ENCODE measurements around the gene SNRNP48. TPM values are rescaled to one million over a fixed set of nuclear protein-coding genes. Genes with fewer than 3 reads are reported as not detected.

The SNRNP48 gene
- total and polyA plus RNA-seq, 2 donors (not counting 3 experiments of a cell fraction or from before 2014, with no cell fraction given) = 4.2 to 13.2 TPM

DNA sequence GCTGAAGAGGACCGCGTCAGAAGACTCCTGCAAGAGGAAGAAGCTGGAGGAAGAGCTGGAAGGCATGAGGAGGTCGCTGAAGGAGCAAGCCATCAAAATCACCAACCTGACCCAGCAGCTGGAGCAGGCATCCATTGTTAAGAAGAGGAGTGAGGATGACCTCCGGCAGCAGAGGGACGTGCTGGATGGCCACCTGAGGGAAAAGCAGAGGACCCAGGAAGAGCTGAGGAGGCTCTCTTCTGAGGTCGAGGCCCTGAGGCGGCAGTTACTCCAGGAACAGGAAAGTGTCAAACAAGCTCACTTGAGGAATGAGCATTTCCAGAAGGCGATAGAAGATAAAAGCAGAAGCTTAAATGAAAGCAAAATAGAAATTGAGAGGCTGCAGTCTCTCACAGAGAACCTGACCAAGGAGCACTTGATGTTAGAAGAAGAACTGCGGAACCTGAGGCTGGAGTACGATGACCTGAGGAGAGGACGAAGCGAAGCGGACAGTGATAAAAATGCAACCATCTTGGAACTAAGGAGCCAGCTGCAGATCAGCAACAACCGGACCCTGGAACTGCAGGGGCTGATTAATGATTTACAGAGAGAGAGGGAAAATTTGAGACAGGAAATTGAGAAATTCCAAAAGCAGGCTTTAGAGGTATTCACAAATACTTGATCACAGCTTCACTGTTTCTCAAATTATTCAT, 8.9 kb upstream of the SNRNP48 start:
- TF ChIP-seq, protein P1, sequence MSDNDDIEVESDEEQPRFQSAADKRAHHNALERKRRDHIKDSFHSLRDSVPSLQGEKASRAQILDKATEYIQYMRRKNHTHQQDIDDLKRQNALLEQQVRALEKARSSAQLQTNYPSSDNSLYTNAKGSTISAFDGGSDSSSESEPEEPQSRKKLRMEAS (IDR thresholded peaks at IDR 0.05; ENCODE audit: insufficient read depth, insufficient read length) = no peak
- TF ChIP-seq JUN (IDR thresholded peaks at IDR 0.05; ENCODE audit: borderline replicate concordance, insufficient read depth, insufficient read length, low read depth) = no peak
- no peak for TF ChIP-seq POLR2AphosphoS5 (IDR thresholded peaks at IDR 0.05; ENCODE audit: insufficient read depth, low read depth, low read length)
- TF ChIP-seq FOS (IDR thresholded peaks at IDR 0.05; ENCODE audit: borderline replicate concordance, insufficient read depth, low read length) = no peak
- no peak for TF ChIP-seq EZH2 (IDR thresholded peaks at IDR 0.05; ENCODE audit: borderline replicate concordance, low read depth, low read length, severe bottlenecking)
- no peak for TF ChIP-seq GATA2 (IDR thresholded peaks at IDR 0.05; ENCODE audit: insufficient read depth, insufficient read length, low read depth, low read length)
- TF ChIP-seq CTCF (IDR thresholded peaks at IDR 0.05; ENCODE audit: extremely low read depth in 1 of 2, insufficient read depth in 1 of 2, low read depth in 1 of 2, low read length in 2 of 2) = no peak
- TF ChIP-seq MYC (IDR thresholded peaks at IDR 0.05; ENCODE audit: low read depth, low read length) = no peak
- TF ChIP-seq POLR2A (IDR thresholded peaks at IDR 0.05; ENCODE audit: low read depth, low read length) = no peak
- no TSS peak for BruUV-seq (replicated peaks)
- intact Hi-C loops (cut with micrococcal nuclease) = no loop called here
- Histone ChIP-seq H3K9me3 (replicated peaks; ENCODE audit: control insufficient read depth, insufficient read depth, low read length) (no peaks in the 10 kb centered on the region), H3K4me3 (replicated peaks in 1 of 3; ENCODE audit: insufficient read depth in 1 of 3, low read depth in 1 of 3, low read length in 3 of 3) (no peak overlapping the region), H3K27me3 (ENCODE audit: control insufficient read depth in 2 of 2, insufficient read depth in 2 of 2, low read length in 2 of 2) (peaks cover 15 to 20% of the 10 kb centered on the region in 2 experiments), H3K36me3 (ENCODE audit: control insufficient read depth in 2 of 2, extremely low read depth in 1 of 2, insufficient read depth in 2 of 2, low read length in 2 of 2) (no peaks in the 10 kb centered on the region), H3K79me2 (ENCODE audit: control insufficient read depth, insufficient read depth, low read length) (no peaks in the 10 kb centered on the region), H3K4me2 (ENCODE audit: insufficient read depth, low read length) (no peak overlapping the region), H3K4me1 (ENCODE audit: control insufficient read depth, extremely low read depth, insufficient read depth, low read length) (no peaks in the 10 kb centered on the region), H2AFZ (ENCODE audit: low read depth, low read length) (no peak overlapping the region), H3K9ac (replicated peaks; ENCODE audit: extremely low read depth, insufficient read depth, low read length) (no peak overlapping the region), H3K9me1 (replicated peaks; ENCODE audit: control insufficient read depth, extremely low read depth, insufficient read depth, low read length) (no peaks in the 10 kb centered on the region), H4K20me1 (replicated peaks; ENCODE audit: control insufficient read depth, extremely low read depth, insufficient read depth, low read length) (no peaks in the 10 kb centered on the region), H3K27ac (ENCODE audit: insufficient read depth, low read depth, low read length) (no peak overlapping the region)
- dilution Hi-C loops (cut with MboI; ENCODE audit: extremely low pct_ligation_motif_present, low sequenced_read_pairs) = no loop called here
- FAIRE-seq = no peak
- ChIA-PET CTCF (no interaction called here), POLR2A (no interaction called here)
- no peak for DNase-seq (ENCODE audit: low read depth, low spot score)

Data from endothelial cell of umbilical vein (primary cell).